GM19351 (cell line): ENCODE data around the gene GBGT1.

Experiments
- ATAC-seq: cut with Tn5 transposase; IDR thresholded peaks from one replicate; pipeline ENCODE4 v1.9.1; 2021; ENCODE audit warnings: mild to moderate bottlenecking, moderate library complexity; ENCODE audit not compliant: unreplicated experiment

GBGT1 gene

GRCh38 chr9:133144904-133145851, 18.5 kb downstream of the GBGT1 start:
- no peak for ATAC-seq

GRCh38 chr9:133144142-133144903, 19.4 kb downstream of the GBGT1 start:
- peak; percentile 53 for ATAC-seq

GRCh38 chr9:133143639-133144141, 20.0 kb downstream of the GBGT1 start:
- no peak for ATAC-seq

GRCh38 chr9:133142684-133143622, 20.8 kb downstream of the GBGT1 start:
- ATAC-seq, result no peak

GRCh38 chr9:133141833-133142595, 21.7 kb downstream of the GBGT1 start:
- ATAC-seq, result no peak

GRCh38 chr9:133140606-133141005, 23.1 kb downstream of the GBGT1 start:
- no peak for ATAC-seq

- ATAC-seq, result no peak
Observed at GRCh38 chr9:133140174-133140505, 23.6 kb downstream of the GBGT1 start.

GRCh38 chr9:133139246-133140173, 24.2 kb downstream of the GBGT1 start:
- no peak for ATAC-seq

- ATAC-seq, result no peak
Observed at GRCh38 chr9:133137451-133138231, 26.1 kb downstream of the GBGT1 start.

- ATAC-seq, result no peak
Observed at GRCh38 chr9:133135146-133135745, 28.5 kb downstream of the GBGT1 start.

- ATAC-seq, result no peak
Observed at GRCh38 chr9:133134388-133135145, 29.1 kb downstream of the GBGT1 start.

GRCh38 chr9:133133681-133134387, 29.9 kb downstream of the GBGT1 start:
- peak; percentile 91 for ATAC-seq

- no peak for ATAC-seq
Observed at GRCh38 chr9:133132174-133132573, 31.5 kb downstream of the GBGT1 start.

- ATAC-seq, result no peak
Observed at GRCh38 chr9:133131506-133131905, 32.2 kb downstream of the GBGT1 start.

GRCh38 chr9:133130685-133131244, 32.9 kb downstream of the GBGT1 start:
- peak; percentile 40 for ATAC-seq
